B cell (primary cell): ENCODE data around the gene CCL25.

ENCODE experiments used
- CTCF ChIP-seq: fragments of 200-600 bp; IDR thresholded peaks from one replicate; pipeline ENCODE4 v1.8.0; 2022; ENCODE audit warnings: antibody characterized with exemption, mild to moderate bottlenecking
- EZH2 ChIP-seq: IDR thresholded peaks from 2 replicates; pipeline ENCODE4 v1.6.1; 2012; ENCODE audit warnings: borderline replicate concordance, low read depth, mild to moderate bottlenecking, moderate library complexity, low read length; ENCODE audit not compliant: insufficient read depth, poor library complexity, severe bottlenecking

GRCh38 chr19:8108560-8109445 lies 56.2 kb downstream of the CCL25 start:
- no peak for TF ChIP-seq CTCF
- no peak for TF ChIP-seq EZH2
